Stomach (tissue), 4 donors: ENCODE results near the gene CELF1.

Source experiments
- POLR2A ChIP-seq, 4 donors: fragments of 450-650 bp; IDR thresholded peaks; one replicate each; pipeline ENCODE4 v1.6.1; 2016; ENCODE audit warnings: antibody characterized with exemption in 4 of 4, control low read depth in 2 of 4, mild to moderate bottlenecking in 1 of 4, moderate library complexity in 1 of 4
- POLR2AphosphoS5 ChIP-seq, 3 donors: sonication (generic); formaldehyde crosslinking; IDR thresholded peaks; one replicate each; pipeline ENCODE4 v1.6.1; 2016; ENCODE audit warnings: antibody characterized with exemption in 3 of 3
- TF ChIP-seq, protein P1 (sequence below), 7 experiments: fragments of 450-650 bp in 4 of 7; fragments of 200-600 bp in 3 of 7; sonication (generic) in 3 of 7; IDR thresholded peaks; one replicate each; pipeline ENCODE4 v1.5.1; 2016 to 2019; ENCODE audit warnings: antibody characterized with exemption in 7 of 7, control low read depth in 2 of 7, mild to moderate bottlenecking in 1 of 7

DNA sequence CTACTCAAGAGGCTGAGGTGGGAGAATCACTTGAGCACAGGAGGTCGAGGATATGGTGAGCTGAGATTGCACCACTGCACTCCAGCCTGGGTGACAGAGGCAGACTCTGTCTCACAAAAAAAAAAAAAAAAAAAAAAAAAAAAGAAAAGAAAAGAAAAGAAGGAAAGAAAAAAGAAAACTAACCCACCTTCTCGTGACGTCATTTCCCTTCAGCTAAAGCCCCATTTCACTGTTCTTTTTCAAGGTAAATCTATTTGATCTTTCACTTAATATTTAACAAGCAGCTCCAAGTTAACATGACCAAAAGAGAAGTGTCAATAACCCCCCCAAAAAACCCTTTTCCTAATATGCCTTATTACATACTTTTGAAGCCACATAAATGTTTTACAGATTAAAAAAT, 109.1 kb downstream of the CELF1 start:
- TF ChIP-seq, protein P1, sequence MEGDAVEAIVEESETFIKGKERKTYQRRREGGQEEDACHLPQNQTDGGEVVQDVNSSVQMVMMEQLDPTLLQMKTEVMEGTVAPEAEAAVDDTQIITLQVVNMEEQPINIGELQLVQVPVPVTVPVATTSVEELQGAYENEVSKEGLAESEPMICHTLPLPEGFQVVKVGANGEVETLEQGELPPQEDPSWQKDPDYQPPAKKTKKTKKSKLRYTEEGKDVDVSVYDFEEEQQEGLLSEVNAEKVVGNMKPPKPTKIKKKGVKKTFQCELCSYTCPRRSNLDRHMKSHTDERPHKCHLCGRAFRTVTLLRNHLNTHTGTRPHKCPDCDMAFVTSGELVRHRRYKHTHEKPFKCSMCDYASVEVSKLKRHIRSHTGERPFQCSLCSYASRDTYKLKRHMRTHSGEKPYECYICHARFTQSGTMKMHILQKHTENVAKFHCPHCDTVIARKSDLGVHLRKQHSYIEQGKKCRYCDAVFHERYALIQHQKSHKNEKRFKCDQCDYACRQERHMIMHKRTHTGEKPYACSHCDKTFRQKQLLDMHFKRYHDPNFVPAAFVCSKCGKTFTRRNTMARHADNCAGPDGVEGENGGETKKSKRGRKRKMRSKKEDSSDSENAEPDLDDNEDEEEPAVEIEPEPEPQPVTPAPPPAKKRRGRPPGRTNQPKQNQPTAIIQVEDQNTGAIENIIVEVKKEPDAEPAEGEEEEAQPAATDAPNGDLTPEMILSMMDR (IDR thresholded peaks at IDR 0.05) = no peak
- TF ChIP-seq POLR2A (IDR thresholded peaks at IDR 0.05) (no peak), POLR2AphosphoS5 (IDR thresholded peaks at IDR 0.05) (no peak)
